Endothelial cell of umbilical vein (primary cell): ENCODE results near the gene NFATC3.

Source experiments
- CTCF ChIP-seq, 2 donors: IDR thresholded peaks; 1 replicate in 1 of 2; 2 replicates in 1 of 2; pipeline ENCODE4 v1.5.1; 2011; ENCODE audit warnings: low read length in 2 of 2, mild to moderate bottlenecking in 2 of 2, moderate library complexity in 2 of 2, control low read depth in 1 of 2, inconsistent platforms in 1 of 2, low read depth in 1 of 2; ENCODE audit not compliant: insufficient read depth in 1 of 2; ENCODE audit errors: extremely low read depth in 1 of 2
- POLR2A ChIP-seq: IDR thresholded peaks from 2 replicates; pipeline ENCODE4 v1.6.1; 2012; ENCODE audit warnings: low read depth, mild to moderate bottlenecking, control low read depth, low read length
- POLR2AphosphoS5 ChIP-seq: IDR thresholded peaks from 2 replicates; pipeline ENCODE4 v1.6.1; 2012; ENCODE audit warnings: low read depth, mild to moderate bottlenecking, control low read depth, low read length, moderate library complexity; ENCODE audit not compliant: insufficient read depth

DNA sequence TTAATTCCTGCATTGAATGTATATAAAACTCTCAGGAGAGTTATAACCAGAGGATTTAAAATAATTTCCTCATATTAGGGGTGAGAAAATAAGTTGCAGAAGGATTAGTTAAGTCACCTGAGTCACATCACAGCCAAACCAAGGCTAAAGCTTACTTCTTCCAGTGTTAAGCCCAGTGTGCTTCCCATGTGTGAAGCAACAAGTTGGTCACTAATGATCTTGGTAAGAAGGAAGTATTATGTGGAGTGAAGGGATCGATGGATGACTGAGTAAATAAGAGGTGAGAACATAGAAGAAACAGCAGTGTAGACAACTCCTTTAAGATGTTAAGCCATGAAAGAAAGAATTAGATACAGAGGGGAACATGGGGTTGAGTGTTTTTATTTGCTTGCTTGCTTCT, 130.1 kb downstream of the NFATC3 start:
- no peak for TF ChIP-seq CTCF (IDR thresholded peaks at IDR 0.05; ENCODE audit: extremely low read depth in 1 of 2, insufficient read depth in 1 of 2, low read depth in 1 of 2, low read length in 2 of 2)
- TF ChIP-seq POLR2A: no peak
- no peak for TF ChIP-seq POLR2AphosphoS5
